ENCODE data around the gene SMIM10L2A.
"Not testable (repeated sequence)": the region's sequence is repeated elsewhere in the genome, so short reads cannot be mapped to it uniquely, and the experiment has no call there.

Gene SMIM10L2A

DNA sequence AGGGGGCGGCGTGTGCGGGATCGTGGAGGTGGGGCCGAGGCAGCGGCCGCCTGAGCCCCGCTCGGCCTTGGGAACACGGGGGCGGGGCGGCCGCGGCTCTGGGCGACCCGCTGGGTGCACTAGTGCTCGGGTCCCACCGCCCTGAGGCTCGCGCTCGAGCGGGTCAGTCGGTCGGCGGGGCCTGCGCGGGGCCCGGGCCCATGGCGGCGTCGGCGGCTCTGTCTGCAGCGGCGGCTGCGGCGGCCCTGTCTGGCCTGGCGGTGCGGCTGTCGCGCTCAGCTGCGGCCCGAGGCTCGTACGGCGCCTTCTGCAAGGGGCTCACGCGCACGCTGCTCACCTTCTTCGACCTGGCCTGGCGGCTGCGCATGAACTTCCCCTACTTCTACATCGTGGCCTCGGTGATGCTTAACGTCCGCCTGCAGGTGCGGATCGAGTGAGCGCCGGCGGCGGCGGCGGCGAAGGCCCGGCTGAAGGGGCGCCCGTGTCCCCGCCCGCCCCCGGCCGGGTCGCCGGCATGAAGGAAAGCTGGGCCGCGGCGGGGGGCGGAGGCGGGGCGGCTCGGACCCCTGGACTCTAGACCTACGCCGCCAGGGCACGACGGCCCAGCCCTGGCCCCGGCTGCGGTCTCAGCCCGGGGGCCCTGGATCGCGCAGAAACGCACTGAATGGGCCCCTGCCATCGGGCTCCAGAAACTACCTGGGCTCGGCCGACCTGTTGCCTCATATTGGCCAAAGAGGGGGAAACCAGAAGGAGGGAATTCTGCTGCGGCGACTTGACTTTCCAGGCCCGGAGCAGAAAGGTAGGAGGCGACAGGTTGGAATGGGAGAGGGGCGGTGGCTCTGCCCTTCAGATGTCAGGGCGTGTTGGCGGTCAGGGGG lies at the start of gene SMIM10L2A:
Gene SMIM10L2A (plus strand): TSS at position 13 of the 878 bp plus-strand sequence. CDS start 188 bp downstream, at position 201.
- no peak for DNase-seq (ENCODE audit: low spot score)

DNA sequence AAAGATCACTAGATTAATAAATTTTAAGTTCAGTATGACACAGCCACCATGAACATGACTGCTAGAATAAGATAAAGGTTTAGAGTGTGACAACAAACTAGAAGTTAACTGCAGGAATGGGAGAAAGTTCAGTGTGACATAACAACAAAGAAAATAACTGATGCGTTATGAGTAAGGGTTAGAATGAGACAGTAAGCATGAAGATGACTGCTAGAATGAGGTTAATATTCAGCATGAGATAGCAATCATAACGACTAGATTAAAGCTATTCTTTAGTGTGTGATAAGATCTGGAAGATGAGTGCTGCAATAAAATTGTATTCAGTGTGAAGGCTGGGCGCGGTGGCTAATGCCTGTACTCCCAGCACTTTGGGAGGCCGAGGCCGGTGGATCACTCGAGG lies 48.4 kb upstream of the SMIM10L2A start:
- DNase-seq (ENCODE audit: low spot score), result no peak

DNA sequence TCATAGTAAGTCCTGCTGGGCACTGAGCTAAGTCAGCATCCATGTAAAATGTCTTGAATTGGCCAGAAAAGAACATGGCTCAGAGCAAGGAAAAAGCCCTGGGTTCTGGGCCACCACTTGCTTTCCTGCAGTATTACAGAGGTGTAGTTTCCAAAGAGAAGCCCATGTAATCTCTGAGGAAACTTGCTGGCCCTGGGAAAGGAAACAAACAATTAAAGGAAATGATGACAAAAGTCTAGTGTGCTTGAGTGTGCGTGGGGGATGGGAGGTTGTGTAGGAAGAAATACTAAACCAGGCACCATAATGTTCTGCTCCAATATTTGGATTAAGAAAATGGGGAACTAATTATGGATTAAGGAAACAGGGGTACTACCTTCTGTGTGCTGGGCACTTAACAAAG lies 39.5 kb upstream of the SMIM10L2A start:
- no peak for DNase-seq (ENCODE audit: low spot score)

DNA sequence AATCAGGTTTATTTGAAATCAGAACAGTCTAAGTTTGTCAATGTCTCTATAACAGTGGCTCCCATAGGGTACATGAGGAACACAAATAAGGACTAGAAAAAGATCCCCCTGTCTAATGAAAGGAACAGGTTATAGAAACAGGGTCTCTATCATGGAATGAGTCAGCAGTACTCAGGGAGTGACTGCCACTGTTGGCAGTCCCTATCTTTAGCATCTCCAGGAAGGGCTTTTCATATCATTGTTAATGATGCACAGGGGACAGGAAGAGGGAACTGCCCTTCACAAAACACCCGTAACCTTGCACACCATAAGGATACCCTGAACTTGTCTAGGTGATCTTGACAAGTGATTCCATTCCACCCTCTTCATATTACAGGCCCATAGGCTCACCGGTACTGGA lies 38.5 kb upstream of the SMIM10L2A start:
- DNase-seq (ENCODE audit: low spot score), result no peak

DNA sequence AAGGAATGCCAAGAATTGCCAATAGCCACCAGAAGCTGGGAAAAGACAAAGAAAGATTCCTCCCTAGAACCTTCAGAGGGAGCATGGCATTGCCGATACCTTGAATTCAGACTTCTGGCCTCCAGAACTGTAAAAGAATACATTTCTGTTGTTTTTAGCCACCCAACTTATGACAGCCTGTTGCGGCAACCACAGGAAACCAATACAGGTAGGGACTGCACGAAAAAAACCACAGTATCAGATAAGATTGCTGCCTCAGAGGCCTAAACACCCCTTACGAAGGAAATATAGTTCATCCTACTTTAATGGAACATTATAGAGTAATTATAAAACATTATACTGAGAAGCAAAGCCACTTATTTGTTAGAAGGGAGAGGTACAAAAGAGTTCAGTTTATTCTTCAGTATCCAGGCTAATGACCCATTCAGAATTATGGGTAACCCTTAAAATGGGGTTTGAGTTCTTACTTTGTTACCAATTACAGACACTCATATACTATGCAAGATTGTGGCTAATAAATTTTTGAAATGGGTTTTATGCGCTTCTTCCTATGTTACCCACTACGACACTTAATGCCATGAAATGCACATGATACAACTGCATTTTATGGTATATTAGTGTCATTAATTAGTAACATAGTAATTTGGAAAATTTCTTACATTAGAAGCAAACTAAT lies 37.4 kb upstream of the SMIM10L2A start:
- no peak for DNase-seq (ENCODE audit: low spot score)

DNA sequence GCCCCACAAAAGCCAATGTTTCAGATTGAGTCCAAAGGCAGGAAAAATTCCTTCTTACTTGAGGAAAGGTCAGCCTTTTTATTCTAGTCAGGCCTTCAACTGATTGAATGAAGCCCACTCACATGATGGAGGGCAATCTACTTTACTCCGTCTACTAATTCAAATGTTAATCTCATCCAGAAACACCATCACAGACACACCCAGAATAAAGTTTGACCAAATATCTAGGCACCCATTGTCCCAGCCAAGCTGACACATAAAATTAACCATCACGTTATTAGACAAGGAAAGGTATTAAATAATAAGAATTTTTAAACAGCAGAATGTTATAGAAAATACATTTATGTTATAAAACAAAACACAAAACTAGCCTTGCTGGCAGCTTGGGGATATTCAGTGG lies 32.9 kb upstream of the SMIM10L2A start:
- DNase-seq (ENCODE audit: low spot score), result no peak

DNA sequence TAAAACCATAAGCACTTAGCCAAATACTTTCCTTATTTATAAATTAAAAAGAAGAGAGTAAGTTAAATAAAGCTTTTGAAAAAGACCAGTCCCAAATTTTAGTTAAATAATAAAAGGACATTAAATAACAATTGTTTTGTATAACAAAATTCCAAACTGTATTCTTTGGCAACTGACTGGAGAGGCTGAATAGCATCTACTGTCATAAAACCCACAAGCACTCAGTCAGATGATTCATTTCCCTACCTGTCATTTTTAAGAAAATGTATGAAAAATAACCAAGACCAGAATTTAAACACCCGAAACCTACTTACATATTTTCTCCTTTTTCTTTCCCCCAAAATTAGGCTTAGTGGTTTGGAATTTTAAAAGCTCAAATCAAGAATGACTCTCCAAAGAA lies 32.5 kb upstream of the SMIM10L2A start:
- no peak for DNase-seq (ENCODE audit: low spot score)

DNA sequence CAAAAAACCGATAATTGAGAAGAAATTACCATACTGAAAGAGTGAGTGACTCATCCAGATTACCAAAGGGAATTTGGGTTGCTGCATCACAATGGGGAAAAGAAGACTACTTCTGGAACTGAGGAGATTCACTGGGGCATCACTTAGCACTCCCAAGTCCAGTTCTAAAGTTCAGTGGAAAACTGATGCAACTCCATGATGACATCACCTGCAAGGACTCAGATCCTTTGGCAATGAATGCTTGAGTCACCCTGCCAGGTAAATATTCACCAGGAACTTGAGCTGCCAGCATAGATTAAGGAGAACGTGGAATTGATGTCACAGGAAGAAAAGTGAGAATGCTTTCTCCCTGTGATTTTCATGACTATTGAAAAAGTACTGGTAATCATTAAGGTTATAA lies 32.0 kb upstream of the SMIM10L2A start:
- DNase-seq (ENCODE audit: low spot score), result no peak

DNA sequence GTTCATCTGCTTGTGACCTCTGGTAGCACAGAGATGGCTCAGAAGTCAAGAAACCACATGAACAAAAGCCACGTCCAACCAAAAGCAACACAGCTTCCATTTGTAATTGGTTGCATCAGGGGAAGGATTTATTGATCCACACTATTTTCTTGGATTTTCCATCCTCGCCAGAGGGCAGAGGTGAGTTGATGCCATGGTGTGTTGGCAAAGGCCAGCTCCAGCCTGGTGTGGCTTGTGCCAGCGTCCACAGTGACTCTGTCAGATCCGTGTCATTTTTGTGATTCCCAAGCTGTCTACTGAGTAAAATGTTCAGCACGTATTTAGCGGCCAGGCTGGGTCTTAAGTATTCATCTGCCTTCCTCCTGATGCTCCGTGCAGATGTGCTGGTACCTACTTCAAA lies 30.0 kb upstream of the SMIM10L2A start:
- DNase-seq (ENCODE audit: low spot score), result no peak

DNA sequence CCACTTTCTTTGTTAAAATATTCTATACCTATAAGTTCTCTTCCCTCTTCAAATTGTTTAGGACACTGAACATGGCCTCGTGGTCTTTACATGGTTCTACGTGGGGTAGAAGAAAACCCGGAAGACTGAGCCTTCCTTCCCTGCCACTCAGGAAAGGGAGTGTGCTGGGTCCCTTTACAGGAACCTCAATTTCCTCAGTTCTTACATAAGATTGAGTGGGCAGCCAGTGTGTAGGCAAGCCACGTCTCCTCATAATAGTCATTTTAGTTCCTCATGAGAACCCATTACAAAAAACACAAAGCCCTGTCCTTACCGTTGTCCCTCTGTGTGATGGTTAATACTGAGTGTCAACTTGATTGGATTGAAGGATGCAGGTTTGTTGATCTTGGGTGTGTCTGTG lies 28.7 kb upstream of the SMIM10L2A start:
- no peak for DNase-seq (ENCODE audit: low spot score)

DNA sequence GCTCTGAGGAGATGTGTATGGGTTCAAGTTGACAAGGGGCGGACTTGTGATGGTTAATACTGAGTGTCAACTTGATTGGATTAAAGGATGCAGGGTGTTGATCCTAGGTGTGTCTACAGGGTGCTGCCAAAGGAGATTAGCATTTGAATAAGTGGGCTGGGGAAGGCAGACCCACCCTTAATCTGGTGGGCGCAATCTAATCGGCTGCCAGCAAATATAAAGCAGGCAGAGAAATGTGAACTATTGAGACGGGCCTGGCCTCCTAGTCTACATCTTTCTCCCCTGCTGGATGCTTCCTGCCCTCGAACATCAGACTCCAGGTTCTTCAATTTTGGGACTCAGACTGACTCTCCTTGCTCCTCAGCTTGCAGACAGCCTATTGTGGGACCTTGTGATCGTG lies 26.7 kb upstream of the SMIM10L2A start:
- DNase-seq (ENCODE audit: low spot score), result no peak

DNA sequence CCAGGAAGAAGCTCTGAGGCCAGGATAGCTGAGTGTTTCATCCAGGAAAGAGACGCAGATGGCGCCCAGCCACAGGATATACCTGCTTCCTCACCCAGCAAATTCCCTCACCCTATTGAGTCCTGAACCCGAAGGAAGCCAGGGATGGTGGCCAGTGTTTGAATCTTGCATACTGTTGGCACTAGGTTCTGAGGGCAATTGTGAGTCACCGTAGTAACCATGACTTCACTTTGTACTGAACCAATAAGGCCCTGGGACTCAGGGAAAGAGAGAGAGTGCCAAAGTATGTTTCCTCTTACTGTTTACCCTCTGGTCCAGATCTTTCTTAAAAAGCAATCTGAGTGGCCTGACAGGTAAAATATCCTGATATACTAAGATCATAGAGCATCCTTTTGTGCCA lies 25.6 kb upstream of the SMIM10L2A start:
- DNase-seq (ENCODE audit: low spot score), result no peak

DNA sequence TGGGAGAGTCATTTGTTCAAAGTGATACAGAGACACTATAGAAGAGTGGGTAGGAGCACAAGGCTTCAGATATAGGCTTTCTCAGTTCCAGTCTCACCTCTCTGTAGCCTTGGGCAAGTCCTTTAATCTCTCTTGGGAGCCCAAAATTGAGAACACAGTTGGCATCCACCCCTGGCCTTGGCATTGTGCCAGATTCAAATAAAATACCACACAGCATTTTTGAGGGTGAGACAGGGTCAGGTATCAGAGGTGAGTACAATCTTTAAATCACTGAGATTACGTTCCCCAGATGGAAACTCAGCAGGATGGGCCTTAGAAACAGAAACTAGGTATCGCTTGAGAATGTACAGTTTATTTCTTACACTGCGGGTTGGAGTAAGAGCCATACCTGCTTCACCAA lies 25.2 kb upstream of the SMIM10L2A start:
- no peak for DNase-seq (ENCODE audit: low spot score)

DNA sequence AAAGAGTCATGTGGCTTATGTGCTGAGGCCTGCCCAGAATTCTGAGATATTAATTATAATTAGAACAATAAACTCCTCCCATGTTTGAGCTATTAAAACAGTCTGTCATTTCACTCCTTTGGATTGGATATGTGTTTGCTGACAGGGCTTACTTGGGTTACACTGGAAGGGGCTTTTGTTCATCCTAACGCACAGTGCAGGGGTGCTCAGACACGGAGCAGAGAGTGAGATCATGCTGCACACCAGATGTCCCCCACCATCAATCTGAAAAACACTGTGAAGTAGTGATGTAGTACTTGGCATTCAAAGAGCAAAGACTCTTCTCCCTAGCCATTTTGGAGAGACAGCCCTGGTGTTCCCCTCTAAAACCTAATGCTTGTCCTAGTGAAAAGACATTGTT lies 24.1 kb upstream of the SMIM10L2A start:
- no peak for DNase-seq (ENCODE audit: low spot score)

DNA sequence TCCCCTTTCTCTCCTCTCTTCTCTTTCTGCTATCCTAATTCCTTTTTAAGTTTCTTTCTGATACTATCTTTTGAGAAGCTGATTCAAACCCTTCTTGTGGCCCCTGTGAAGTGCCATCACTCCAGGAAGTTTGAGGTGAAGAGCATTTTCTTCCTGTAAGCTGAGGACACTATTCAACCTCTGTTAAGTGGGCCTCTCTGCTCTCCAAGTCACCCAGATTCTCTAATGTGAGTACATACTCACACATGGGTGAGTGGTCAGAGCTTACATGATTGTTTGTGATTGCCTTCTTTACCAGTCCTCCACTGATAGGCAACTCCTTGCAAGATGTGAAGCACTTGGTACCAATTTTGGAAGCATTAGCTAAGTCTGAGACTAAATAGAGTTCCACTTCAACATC lies 18.4 kb upstream of the SMIM10L2A start:
- DNase-seq (ENCODE audit: low spot score), result no peak

DNA sequence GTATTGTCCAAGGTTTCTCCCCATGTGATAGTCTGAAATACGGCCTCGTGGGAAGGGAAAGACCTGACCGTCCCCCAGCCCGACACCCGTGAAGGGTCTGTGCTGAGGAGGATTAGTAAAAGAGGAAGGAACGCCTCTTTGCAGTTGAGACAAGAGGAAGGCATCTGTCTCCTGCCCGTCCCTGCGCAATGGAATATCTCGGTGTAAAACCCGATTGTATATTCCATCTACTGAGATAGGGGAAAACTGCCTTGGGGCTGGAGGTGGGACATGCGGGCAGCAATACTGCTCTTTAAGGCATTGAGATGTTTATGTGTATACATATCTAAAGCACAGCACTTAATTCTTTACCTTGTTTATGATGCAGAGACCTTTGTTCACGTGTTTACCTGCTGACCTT lies 15.3 kb upstream of the SMIM10L2A start:
- not testable (repeated sequence) for DNase-seq (ENCODE audit: low spot score)

DNA sequence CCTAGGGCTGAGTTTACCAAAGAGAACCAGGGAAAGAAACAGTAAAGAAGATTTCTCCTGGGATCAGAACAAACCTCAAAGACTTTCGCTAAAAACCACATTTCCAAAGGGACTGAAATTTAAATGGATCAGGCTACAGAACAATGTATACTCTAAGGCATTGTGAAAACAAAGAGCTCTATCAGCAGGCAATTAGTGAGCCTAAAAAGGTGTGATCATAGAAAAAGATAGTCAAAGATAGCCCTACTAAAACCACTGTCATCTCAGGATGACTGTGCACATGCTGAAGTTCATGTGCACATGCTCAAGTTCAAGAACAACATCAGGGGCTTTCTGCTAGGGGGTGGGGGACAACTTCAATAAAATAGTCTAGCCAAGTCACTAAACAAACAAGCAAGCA lies 12.9 kb upstream of the SMIM10L2A start:
- no peak for DNase-seq (ENCODE audit: low spot score)

DNA sequence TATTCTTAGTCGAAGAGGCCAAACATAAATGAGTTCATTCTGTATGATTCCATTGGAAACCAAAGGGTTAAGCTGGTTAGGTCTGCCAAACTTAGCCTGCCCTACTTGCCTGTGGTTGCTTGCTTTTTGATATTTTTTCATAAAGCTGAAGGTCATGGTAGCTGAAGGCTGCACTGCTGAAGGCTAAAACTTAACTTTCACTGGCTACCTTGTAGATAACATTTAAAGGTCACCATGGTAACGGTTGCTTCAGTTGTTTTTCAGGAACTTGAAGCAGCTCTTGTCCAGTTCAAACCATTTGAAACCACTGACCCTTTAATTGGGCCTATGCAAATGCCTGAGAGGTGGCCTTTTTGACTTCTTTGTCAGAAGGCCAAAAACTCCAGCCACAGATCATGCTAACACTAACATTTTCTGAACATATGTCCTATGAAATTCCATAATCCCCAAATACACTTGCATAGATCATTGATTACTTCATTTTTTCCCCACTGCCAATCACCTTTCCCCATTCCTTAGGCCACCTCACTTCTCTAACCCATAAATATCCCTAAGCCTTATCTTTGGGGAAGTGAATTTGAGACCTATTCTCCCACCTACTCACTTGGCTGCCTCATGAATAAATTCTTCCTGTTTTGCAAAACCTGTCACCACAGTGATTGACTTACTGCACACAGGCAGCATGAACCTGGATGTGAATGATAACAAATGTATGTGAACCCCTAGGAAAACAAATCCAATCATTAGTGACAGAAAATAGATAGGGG lies 10.7 kb upstream of the SMIM10L2A start:
- DNase-seq (ENCODE audit: low spot score), result no peak

DNA sequence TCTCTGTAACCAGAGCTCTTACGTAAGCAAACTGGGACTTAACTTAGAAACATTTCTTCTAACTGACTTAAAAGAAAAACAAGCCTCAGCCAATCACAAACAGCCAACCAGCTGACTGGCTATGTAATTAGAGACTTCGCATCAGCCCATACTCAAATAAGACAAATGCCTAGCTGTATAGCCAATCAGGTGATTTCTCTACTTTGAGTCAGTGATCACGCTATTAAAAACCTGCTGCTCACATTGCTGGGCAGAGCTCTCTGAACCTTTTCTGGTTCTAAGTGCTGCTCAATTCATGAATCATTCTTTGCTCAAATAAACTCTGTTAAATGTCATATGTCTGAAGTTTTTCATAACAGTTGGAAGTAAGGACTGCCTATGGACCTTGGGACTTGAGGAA lies 9.9 kb upstream of the SMIM10L2A start:
- no peak for DNase-seq (ENCODE audit: low spot score)

DNA sequence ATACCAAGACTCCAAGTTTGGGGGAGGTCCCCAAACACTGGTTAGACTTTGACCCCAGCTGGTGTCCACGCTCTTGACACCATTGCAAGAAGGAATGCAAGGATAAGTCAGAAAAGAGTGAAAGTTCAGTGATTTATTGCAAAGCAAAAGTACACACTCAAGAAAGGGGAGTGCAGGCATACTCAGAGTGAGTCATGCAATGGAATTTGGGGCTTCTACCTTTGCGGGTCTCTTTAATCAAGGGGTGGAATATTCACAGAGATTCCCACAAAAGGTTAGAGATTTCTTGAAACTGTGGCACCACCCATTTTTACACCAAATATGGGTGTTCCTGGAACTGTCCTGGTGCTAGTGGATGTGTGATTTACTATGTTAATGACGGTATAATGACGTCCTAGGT lies 5.2 kb upstream of the SMIM10L2A start:
- no peak for DNase-seq (ENCODE audit: low spot score)

DNA sequence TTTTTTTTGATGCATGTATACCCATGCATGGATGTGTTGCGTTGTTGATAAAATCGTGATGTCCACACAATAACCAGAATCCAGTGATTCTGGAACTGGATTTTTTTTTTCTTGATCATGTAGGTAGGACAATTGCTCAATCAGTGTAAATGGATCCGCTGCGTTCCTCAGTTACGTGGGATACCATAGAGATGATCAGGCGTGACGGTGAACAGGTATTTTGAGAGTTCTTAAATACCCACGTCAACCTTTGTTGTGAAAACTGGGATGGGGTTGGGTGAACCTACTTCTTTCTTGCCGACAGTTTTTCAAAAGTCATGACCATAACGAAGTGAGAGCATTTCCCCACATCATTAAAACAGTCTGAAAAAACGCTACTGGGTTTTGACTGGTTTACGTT lies 913 bp upstream of the SMIM10L2A start:
- no peak for DNase-seq (ENCODE audit: low spot score)

DNA sequence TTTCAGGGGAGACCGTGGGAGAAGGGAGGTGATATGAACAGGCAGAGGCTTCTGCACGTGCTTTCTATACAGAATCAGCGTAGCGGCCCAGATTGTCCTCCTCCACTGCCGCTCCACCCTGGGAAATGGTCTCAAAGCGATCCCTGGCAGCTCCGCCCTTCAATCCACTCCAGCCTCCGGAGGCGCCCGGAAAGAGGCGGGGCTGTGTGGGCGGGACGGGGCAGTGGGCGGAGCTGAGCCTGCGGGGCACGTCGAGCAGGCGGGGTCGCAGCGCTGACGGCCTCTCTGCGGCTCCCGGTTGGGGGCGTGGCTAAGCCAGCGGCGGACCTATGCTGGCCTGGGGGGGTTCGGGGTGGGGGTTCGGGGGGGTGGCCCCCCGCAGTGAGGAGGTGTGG lies 210 bp upstream of the SMIM10L2A start:
- peak; percentile 40 for DNase-seq (ENCODE audit: low spot score)

DNA sequence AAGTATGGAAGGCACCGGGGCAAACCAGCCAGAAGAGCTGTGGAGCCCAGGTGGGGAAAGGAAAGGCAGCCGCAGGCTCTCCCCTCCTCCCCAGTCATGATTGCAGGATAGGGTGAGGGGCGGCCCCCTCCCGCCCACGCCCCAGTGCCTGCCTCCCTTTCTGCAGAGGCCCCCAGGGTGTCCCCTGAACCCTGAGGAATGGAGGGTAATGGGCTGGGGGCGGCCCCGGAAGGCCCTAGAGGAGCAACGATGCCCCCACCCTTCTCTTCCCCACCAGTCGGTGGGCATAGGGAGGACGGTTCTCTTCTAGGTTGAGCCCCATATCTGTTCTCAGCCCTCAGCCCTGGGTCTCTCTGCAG lies 1.0 kb downstream of the SMIM10L2A start:
- DNase-seq (ENCODE audit: low spot score), result not testable (repeated sequence)
